Glomerular endothelial cell (primary cell): ENCODE results near the gene KCNC1. TPM values are rescaled to one million over a fixed set of nuclear protein-coding genes. Genes with fewer than 3 reads are reported as not detected.

ENCODE experiments used
- DNase-seq: peaks from one replicate; pipeline ENCODE4 v3.0.0-alpha.2; 2011; ENCODE audit warnings: low read depth, low spot score; ENCODE audit errors: extremely low read depth
- total RNA-seq: library from RNA; depleted of rRNA; stranded (reverse); fragments of >200 nt; gene quantifications from 2 replicates; pipeline ENCODE4 v1.2.3, GENCODE V29; 2015

Gene KCNC1
- total RNA-seq, 1 donor from 2014 or later: not detected

GRCh38 chr11:17786824-17787525, 52.4 kb downstream of the KCNC1 start:
- no peak for DNase-seq

- no peak for DNase-seq
Observed at GRCh38 chr11:17788084-17788483, 53.5 kb downstream of the KCNC1 start.

- no peak for DNase-seq
Observed at GRCh38 chr11:17790453-17790852, 55.9 kb downstream of the KCNC1 start.

- DNase-seq: no peak
Observed at GRCh38 chr11:17791144-17791543, 56.6 kb downstream of the KCNC1 start.

- DNase-seq: no peak
Observed at GRCh38 chr11:17792161-17792560, 57.6 kb downstream of the KCNC1 start.

- DNase-seq: no peak
Observed at GRCh38 chr11:17793642-17794170, 59.1 kb downstream of the KCNC1 start.

GRCh38 chr11:17794981-17795380, 60.4 kb downstream of the KCNC1 start:
- no peak for DNase-seq

GRCh38 chr11:17796154-17796553, 61.6 kb downstream of the KCNC1 start:
- DNase-seq: no peak

GRCh38 chr11:17798253-17798652, 63.7 kb downstream of the KCNC1 start:
- no peak for DNase-seq

- no peak for DNase-seq
Observed at GRCh38 chr11:17798716-17799115, 64.1 kb downstream of the KCNC1 start.

- no peak for DNase-seq
Observed at GRCh38 chr11:17799147-17799546, 64.6 kb downstream of the KCNC1 start.

- DNase-seq: no peak
Observed at GRCh38 chr11:17801166-17801565, 66.6 kb downstream of the KCNC1 start.

GRCh38 chr11:17802491-17802890, 67.9 kb downstream of the KCNC1 start:
- DNase-seq: no peak

GRCh38 chr11:17803754-17804334, 69.3 kb downstream of the KCNC1 start:
- no peak for DNase-seq

- no peak for DNase-seq
Observed at GRCh38 chr11:17805043-17805442, 70.5 kb downstream of the KCNC1 start.

GRCh38 chr11:17805873-17806272, 71.3 kb downstream of the KCNC1 start:
- no peak for DNase-seq

- no peak for DNase-seq
Observed at GRCh38 chr11:17807034-17807433, 72.5 kb downstream of the KCNC1 start.

- no peak for DNase-seq
Observed at GRCh38 chr11:17810041-17810440, 75.5 kb downstream of the KCNC1 start.

- DNase-seq: no peak
Observed at GRCh38 chr11:17810746-17811145, 76.2 kb downstream of the KCNC1 start.

GRCh38 chr11:17811352-17811751, 76.8 kb downstream of the KCNC1 start:
- DNase-seq: no peak

GRCh38 chr11:17812091-17812864, 77.7 kb downstream of the KCNC1 start:
- DNase-seq: no peak

- no peak for DNase-seq
Observed at GRCh38 chr11:17812865-17813187, 78.2 kb downstream of the KCNC1 start.
